Activated naive CD8-positive, alpha-beta T cell treated with anti-CD3 and anti-CD28 coated beads for 36 hours (primary cell): ENCODE results near the gene KATNB1. TPM values are rescaled to one million over a fixed set of nuclear protein-coding genes. Genes with fewer than 3 reads are reported as not detected.
"Not testable (repeated sequence)": the region's sequence is repeated elsewhere in the genome, so short reads cannot be mapped to it uniquely, and the experiment has no call there.

Experiments
- DNase-seq: peaks from one replicate; pipeline ENCODE4 v3.0.0; 2021
- H3K27ac Mint-ChIP-seq: one replicate; pipeline ENCODE4 v1.8.0; 2022; ENCODE audit warnings: mild to moderate bottlenecking, moderate library complexity, mixed read lengths
- H3K27me3 Mint-ChIP-seq: one replicate; pipeline ENCODE4 v1.8.0; 2022; ENCODE audit warnings: mild to moderate bottlenecking, mixed read lengths
- H3K36me3 Mint-ChIP-seq: one replicate; pipeline ENCODE4 v1.8.0; 2021; ENCODE audit warnings: mild to moderate bottlenecking, mixed read lengths
- H3K4me1 Mint-ChIP-seq: one replicate; pipeline ENCODE4 v1.8.0; 2021; ENCODE audit warnings: mixed read lengths
- H3K4me3 Mint-ChIP-seq: one replicate; pipeline ENCODE4 v1.8.0; 2022; ENCODE audit warnings: mild to moderate bottlenecking, moderate library complexity, mixed read lengths
- H3K9me3 Mint-ChIP-seq: one replicate; pipeline ENCODE4 v1.8.0; 2022; ENCODE audit warnings: mixed read lengths
- total RNA-seq, 2 experiments: library from RNA; stranded (reverse); gene quantifications; one replicate each; pipeline ENCODE4 v1.2.3, GENCODE V29; 2021

KATNB1 gene
- total RNA-seq, 2 experiments from 2014 or later: 51.2 to 55.5 TPM

DNA sequence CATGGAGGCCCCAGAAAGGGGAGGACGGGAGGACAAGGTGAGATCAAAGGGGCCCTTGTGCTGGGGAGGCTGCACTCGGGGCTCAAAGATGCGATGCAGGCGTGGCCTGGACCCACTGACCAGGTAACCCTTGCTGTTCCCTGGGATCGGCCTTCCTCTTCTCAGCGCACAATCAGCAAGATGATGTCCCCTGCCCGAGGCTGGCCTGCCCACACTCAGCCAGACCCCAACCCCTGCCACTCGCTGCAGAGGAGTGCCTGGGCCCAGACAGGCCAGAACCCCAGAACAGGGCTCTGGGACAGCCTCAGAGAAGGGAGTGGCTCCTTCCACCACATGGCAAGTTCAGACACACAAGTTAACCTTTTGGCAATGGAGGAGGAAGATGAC lies 51.9 kb downstream of the KATNB1 start:
- no peak for DNase-seq
- H3K4me1 Mint-ChIP-seq: no peaks in the 10 kb centered on the region
- H3K4me3 Mint-ChIP-seq: no peak overlapping the region
- H3K27me3 Mint-ChIP-seq: no peaks in the 10 kb centered on the region
- H3K9me3 Mint-ChIP-seq: no peaks in the 10 kb centered on the region
- H3K27ac Mint-ChIP-seq: no peak overlapping the region
- no peaks in the 10 kb centered on the region for H3K36me3 Mint-ChIP-seq

- H3K4me1 Mint-ChIP-seq: no peaks in the 10 kb centered on the region
- no peak overlapping the region for H3K4me3 Mint-ChIP-seq
- no peaks in the 10 kb centered on the region for H3K36me3 Mint-ChIP-seq
- no peak overlapping the region for H3K27ac Mint-ChIP-seq
- no peaks in the 10 kb centered on the region for H3K27me3 Mint-ChIP-seq
- no peak for DNase-seq
- H3K9me3 Mint-ChIP-seq: no peaks in the 10 kb centered on the region
These were observed 52.8 kb downstream of the KATNB1 start for GRCh38 chr16:57788252-57788841.

GRCh38 chr16:57788951-57789350 lies 53.4 kb downstream of the KATNB1 start:
- no peaks in the 10 kb centered on the region for H3K9me3 Mint-ChIP-seq
- no peak for DNase-seq
- H3K27me3 Mint-ChIP-seq: no peaks in the 10 kb centered on the region
- H3K4me3 Mint-ChIP-seq: no peak overlapping the region
- no peaks in the 10 kb centered on the region for H3K36me3 Mint-ChIP-seq
- no peak overlapping the region for H3K27ac Mint-ChIP-seq
- H3K4me1 Mint-ChIP-seq: no peaks in the 10 kb centered on the region

DNA sequence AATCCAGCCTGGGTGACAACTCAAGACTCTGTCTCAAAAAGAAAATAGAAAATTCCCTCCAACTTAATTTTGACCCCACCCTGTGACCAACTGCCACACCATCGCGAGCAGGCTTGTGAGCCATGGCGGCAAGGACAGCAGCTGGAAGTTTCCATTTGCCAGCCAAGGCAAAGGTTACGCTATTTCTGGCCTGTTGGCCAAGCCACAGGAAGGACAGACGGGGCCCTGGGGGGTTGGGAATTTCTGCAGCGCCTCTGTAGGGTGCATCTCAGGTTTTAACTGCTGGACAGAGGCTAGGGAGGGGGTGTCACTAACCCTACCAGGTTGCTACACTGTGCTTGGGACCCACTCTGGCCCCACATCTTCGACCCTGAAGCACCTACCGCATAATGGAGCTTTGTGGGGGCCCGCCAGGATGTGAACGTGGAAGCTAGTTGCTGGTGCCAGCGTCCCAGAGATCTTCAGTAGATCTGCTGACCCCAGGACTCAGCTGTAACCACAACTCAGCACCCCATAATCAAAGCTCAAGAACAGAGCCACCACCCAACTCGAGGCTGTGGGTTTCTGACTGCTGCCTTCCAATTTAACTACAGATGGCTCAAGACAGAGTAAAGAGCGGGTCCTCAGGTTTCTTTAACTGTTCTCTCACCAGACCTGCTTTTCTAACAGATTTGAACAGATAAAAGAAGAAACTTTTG lies 55.8 kb downstream of the KATNB1 start:
- no peaks in the 10 kb centered on the region for H3K36me3 Mint-ChIP-seq
- no peak overlapping the region for H3K27ac Mint-ChIP-seq

GRCh38 chr16:57791893-57792461 lies 56.4 kb downstream of the KATNB1 start:
- no peak for DNase-seq
- no peaks in the 10 kb centered on the region for H3K4me1 Mint-ChIP-seq
- H3K27ac Mint-ChIP-seq: no peak overlapping the region
- H3K4me3 Mint-ChIP-seq: no peak overlapping the region
- H3K36me3 Mint-ChIP-seq: no peaks in the 10 kb centered on the region
- H3K27me3 Mint-ChIP-seq: no peaks in the 10 kb centered on the region
- no peaks in the 10 kb centered on the region for H3K9me3 Mint-ChIP-seq

More for the DNA sequence above, 55.8 kb downstream of the KATNB1 start:
- DNase-seq: no peak
- Mint-ChIP-seq H3K4me3 (no peak overlapping the region), H3K9me3 (no peaks in the 10 kb centered on the region), H3K4me1 (no peaks in the 10 kb centered on the region), H3K27me3 (no peaks in the 10 kb centered on the region)

GRCh38 chr16:57794849-57795430 lies 59.4 kb downstream of the KATNB1 start:
- Mint-ChIP-seq H3K9me3 (no peaks in the 10 kb centered on the region), H3K4me1 (peaks cover 11% of the 10 kb centered on the region), H3K27me3 (no peaks in the 10 kb centered on the region), H3K4me3 (no peak overlapping the region), H3K36me3 (no peaks in the 10 kb centered on the region), H3K27ac (no peak overlapping the region)
- no peak for DNase-seq

DNA sequence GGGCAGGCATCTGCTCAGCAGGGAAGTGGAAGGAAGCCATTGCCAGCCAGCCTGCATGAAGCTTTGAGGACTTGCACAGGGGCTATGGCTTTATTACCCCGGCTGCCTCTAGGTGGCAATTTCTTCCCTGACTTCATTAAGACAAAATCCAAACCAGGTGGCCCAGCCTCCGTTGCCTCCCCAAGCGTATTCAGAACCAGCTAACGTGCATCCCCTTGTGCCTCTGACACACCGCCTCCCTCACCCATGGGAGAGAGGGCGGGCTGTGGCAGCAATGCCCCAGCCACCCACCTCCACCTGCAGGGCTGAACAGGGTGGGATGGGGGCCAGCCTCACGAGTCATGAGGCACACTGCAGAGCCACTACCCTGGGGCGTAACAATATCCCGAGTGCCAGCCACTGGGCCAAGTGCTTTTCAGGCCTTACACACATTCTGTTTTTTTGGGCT lies 59.9 kb downstream of the KATNB1 start:
- H3K27me3 Mint-ChIP-seq: peaks cover 3% of the 10 kb centered on the region
- H3K27ac Mint-ChIP-seq: no peak overlapping the region
- no peaks in the 10 kb centered on the region for H3K36me3 Mint-ChIP-seq
- H3K9me3 Mint-ChIP-seq: no peaks in the 10 kb centered on the region
- peaks cover 15% of the 10 kb centered on the region for H3K4me1 Mint-ChIP-seq
- DNase-seq: peak; percentile 15
- no peak overlapping the region for H3K4me3 Mint-ChIP-seq

DNA sequence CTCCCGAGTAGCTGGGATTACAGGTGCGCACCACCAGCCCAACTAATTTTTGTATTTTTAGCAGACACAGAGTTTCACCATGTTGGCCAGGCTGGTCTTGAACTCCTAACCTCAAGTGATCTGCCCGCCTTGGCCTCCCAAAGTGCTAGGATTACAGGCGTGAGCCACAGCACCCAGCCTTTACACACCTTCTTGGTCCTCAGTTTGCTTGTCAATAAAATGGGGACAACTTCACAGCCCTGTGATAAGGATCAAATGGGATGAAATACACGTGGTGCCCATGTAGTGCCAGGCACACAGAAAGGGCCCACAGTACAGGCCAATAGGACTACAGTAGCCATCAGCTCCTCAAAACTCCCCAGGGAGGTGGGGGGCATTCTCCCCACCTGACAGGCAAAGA lies 60.4 kb downstream of the KATNB1 start:
- not testable (repeated sequence) for H3K27ac Mint-ChIP-seq, H3K27me3 Mint-ChIP-seq, H3K36me3 Mint-ChIP-seq, H3K9me3 Mint-ChIP-seq, H3K4me3 Mint-ChIP-seq, DNase-seq
- peaks cover 18% of the 10 kb centered on the region for H3K4me1 Mint-ChIP-seq

DNA sequence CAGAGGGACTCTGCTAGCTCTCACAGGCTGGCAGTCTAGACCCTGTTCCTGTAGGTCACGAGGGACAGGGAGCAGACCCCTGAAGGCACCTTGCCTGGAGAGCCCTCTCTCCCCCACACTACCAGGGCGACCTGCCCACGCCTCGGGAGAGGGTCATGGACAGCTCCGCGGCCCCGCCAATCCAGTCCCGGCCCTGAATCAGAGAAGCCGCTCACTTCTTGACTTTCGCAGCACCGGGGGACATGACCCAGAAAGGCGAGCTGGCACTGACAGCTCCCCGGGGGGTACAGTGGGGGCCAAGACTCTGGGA lies 61.6 kb downstream of the KATNB1 start:
- H3K9me3 Mint-ChIP-seq: no peaks in the 10 kb centered on the region
- H3K4me1 Mint-ChIP-seq: peaks cover 19% of the 10 kb centered on the region
- peaks cover 8% of the 10 kb centered on the region for H3K27me3 Mint-ChIP-seq
- H3K4me3 Mint-ChIP-seq: no peak overlapping the region
- no peaks in the 10 kb centered on the region for H3K36me3 Mint-ChIP-seq
- no peak for DNase-seq
- no peak overlapping the region for H3K27ac Mint-ChIP-seq

GRCh38 chr16:57797526-57798266 lies 62.1 kb downstream of the KATNB1 start:
- peaks cover 11% of the 10 kb centered on the region for H3K27me3 Mint-ChIP-seq
- peaks cover 22% of the 10 kb centered on the region for H3K4me1 Mint-ChIP-seq
- no peaks in the 10 kb centered on the region for H3K9me3 Mint-ChIP-seq
- no peak overlapping the region for H3K4me3 Mint-ChIP-seq
- H3K36me3 Mint-ChIP-seq: no peaks in the 10 kb centered on the region
- H3K27ac Mint-ChIP-seq: no peak overlapping the region
- no peak for DNase-seq

DNA sequence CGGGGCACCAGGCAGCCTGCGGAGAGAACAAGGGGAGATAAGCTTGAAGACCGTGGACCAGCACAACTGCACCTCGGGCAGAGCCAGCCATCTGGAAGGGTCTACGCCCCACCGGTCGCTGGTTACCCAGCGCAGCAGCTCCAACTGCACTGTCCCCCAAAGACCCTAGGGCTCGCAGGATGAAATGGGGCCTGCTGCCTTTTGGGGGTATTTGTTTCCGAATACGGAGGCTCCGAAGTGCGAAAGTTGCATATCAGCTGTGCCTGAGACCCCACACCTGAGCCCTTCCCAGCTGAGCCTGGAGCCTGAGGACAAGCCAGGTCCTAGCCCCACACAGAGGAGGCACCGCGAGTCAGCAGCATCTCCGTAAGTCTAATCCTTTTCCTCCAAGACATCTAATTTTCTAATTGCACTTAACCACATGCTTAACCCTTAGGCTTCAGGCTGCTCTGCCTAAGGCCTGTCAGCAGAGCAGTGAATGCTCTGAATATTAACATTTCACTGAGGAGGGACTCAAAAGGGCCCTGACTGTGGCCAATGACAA lies 62.8 kb downstream of the KATNB1 start:
- Mint-ChIP-seq H3K27me3 (peaks cover 16% of the 10 kb centered on the region), H3K4me3 (no peak overlapping the region), H3K36me3 (no peaks in the 10 kb centered on the region), H3K4me1 (peaks cover 25% of the 10 kb centered on the region), H3K27ac (no peak overlapping the region), H3K9me3 (no peaks in the 10 kb centered on the region)
- DNase-seq: no peak

- H3K4me3 Mint-ChIP-seq: no peak overlapping the region
- DNase-seq: no peak
- H3K27me3 Mint-ChIP-seq: peaks cover 16% of the 10 kb centered on the region
- H3K4me1 Mint-ChIP-seq: peaks cover 25% of the 10 kb centered on the region
- H3K27ac Mint-ChIP-seq: no peak overlapping the region
- no peaks in the 10 kb centered on the region for H3K9me3 Mint-ChIP-seq
- H3K36me3 Mint-ChIP-seq: no peaks in the 10 kb centered on the region
These were observed 63.5 kb downstream of the KATNB1 start for GRCh38 chr16:57798953-57799599.

DNA sequence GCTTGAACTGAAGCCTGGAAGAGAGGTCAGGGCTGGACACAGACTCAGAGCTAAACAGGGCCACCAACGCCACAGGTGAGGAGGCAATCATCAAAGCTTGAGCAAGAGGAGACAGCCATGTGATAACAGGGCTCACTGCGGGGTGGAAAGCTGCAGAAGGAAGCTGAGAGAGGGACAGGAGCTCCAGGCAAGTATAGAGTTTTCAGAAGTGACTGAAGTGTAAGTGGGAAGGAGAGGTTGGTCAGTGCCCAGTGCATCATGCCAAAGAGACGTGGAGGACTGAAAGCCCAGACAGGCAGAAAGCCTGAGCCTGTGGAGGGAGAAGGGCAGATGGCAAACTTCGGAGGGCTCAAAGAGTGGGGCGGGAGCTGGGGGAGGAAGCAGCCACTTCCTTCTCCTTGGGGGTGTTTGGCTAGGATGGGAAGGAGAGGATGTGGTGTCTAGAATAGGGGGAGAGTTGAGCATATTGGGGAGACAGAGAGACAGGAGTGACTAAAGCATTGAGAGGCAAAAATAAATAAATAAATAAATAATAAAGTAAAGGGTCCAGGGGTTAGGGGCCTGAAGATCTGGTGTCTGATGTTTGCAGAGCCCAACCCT lies 64.1 kb downstream of the KATNB1 start:
- H3K4me1 Mint-ChIP-seq: peaks cover 25% of the 10 kb centered on the region
- H3K27me3 Mint-ChIP-seq: peaks cover 16% of the 10 kb centered on the region
- H3K36me3 Mint-ChIP-seq: no peaks in the 10 kb centered on the region
- H3K9me3 Mint-ChIP-seq: no peaks in the 10 kb centered on the region
- DNase-seq: no peak
- H3K4me3 Mint-ChIP-seq: no peak overlapping the region
- no peak overlapping the region for H3K27ac Mint-ChIP-seq
